ENCODE results near the gene EEIG1.

DNA sequence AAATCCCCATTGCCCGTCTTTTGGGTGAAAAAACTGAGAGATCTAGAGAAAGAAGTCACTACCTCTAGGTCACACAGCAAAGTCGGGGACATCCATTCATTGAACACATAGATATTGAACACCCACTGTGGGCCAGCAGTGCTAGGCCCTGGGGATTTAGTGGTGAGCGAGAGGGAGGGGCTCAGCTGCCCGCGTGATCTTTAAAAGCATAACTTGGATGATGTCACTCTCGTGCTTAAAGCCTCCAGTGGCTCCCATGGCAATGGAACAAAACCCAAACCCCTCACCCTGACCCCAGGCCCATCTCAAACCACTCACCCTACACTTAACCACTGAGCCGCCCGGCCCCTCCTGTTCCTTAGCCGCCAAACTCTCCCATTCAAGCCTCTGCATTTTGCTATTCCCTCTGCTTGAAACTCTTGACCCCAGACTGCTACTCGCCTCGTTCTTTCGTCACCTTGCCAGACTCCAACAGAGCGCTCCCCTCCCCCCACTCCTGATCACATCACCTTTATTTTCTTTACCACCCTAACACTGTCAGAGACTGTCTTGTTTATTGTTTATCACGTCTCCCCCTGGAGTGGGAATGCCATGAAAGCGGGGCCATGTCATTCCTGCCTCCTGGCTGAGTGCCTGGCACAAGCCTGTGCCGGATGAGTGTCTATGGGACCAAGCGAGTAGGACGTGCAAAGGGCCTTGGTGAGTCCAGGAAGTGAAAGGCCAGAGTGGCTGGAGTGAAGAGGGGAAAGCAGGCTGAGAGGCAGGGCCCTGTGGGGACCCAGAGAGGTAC lies 49.5 kb downstream of the EEIG1 start:
- TF ChIP-seq POLR2A (IDR thresholded peaks at IDR 0.05) (no peak), POLR2AphosphoS5 (IDR thresholded peaks at IDR 0.05) (no peak)
- TF ChIP-seq, protein P1, sequence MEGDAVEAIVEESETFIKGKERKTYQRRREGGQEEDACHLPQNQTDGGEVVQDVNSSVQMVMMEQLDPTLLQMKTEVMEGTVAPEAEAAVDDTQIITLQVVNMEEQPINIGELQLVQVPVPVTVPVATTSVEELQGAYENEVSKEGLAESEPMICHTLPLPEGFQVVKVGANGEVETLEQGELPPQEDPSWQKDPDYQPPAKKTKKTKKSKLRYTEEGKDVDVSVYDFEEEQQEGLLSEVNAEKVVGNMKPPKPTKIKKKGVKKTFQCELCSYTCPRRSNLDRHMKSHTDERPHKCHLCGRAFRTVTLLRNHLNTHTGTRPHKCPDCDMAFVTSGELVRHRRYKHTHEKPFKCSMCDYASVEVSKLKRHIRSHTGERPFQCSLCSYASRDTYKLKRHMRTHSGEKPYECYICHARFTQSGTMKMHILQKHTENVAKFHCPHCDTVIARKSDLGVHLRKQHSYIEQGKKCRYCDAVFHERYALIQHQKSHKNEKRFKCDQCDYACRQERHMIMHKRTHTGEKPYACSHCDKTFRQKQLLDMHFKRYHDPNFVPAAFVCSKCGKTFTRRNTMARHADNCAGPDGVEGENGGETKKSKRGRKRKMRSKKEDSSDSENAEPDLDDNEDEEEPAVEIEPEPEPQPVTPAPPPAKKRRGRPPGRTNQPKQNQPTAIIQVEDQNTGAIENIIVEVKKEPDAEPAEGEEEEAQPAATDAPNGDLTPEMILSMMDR (IDR thresholded peaks at IDR 0.05): no peak
